ENCODE results near the gene GADD45A.

GADD45A gene

DNA sequence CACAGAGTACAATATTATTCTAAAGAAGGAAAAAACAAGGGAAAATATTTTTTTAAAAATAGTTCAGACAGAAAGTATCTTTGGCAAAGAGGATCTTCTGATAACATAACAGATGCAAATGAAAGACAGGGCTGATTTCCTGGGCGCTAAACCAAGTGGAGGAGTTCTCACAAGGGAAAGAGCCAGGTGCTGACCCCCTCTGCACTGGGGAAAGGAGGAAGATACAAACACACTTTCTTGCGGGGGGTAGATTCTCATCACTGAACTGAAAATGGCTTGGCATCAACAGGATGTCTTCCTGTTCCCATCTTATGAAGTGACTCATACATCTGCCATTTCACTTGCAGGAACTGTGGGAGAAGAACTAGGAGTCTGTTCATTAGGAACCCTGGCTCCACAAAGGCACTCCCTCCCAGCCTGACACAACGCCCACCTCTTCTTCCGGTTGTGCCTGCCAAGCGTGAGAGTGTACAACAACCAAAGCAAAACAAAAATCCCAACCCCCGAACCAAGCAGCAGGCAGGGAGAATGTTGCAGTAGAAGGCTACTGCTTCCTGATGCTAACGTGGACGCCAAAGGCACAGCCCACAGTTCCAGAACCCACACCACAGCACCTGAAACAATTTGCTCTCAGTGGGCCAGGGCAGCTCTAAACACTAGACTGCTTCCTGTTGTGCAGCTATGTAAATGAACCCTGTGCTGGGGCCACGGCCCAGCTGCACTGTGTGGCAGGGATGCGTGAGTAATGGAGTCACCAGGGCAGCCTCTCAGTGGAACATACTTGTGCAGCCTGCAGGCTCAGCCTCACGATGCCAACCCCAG lies 51.0 kb downstream of the GADD45A start:
- Histone ChIP-seq H3K9me3 (ENCODE audit: severe bottlenecking) (no peaks in the 10 kb centered on the region), H3K27me3 (ENCODE audit: insufficient read depth, low read depth, severe bottlenecking) (no peaks in the 10 kb centered on the region), H3K4me3 (ENCODE audit: low read depth, low read length) (no peak overlapping the region), H3K27ac (no peak overlapping the region), H3K36me3 (no peaks in the 10 kb centered on the region)
- TF ChIP-seq, protein P1, sequence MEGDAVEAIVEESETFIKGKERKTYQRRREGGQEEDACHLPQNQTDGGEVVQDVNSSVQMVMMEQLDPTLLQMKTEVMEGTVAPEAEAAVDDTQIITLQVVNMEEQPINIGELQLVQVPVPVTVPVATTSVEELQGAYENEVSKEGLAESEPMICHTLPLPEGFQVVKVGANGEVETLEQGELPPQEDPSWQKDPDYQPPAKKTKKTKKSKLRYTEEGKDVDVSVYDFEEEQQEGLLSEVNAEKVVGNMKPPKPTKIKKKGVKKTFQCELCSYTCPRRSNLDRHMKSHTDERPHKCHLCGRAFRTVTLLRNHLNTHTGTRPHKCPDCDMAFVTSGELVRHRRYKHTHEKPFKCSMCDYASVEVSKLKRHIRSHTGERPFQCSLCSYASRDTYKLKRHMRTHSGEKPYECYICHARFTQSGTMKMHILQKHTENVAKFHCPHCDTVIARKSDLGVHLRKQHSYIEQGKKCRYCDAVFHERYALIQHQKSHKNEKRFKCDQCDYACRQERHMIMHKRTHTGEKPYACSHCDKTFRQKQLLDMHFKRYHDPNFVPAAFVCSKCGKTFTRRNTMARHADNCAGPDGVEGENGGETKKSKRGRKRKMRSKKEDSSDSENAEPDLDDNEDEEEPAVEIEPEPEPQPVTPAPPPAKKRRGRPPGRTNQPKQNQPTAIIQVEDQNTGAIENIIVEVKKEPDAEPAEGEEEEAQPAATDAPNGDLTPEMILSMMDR (IDR thresholded peaks at IDR 0.05; ENCODE audit: low read depth, low read length): no peak
- DNase-seq: no peak

DNA sequence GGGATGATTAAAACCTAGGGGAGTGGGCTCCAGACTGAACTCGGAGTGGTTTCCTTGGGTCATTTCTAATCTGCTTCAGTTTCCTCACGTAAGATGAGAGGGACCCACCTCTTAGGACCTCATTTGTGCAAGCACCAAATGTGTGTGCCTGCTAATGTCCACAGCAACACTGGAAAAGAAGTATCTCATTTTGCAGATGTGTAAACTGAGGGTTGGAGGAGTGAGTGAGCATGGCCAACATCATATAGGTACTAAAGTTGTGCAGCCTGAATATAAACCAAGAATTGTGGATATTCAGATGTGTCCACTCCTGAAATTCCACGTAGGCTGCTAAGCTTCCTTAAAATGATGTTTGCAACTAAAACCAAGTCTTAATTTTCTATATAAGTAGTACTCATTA lies 51.7 kb downstream of the GADD45A start:
- Histone ChIP-seq H3K9me3 (ENCODE audit: severe bottlenecking) (no peaks in the 10 kb centered on the region), H3K27ac (no peak overlapping the region), H3K27me3 (ENCODE audit: insufficient read depth, low read depth, severe bottlenecking) (no peaks in the 10 kb centered on the region), H3K4me3 (ENCODE audit: low read depth, low read length) (no peak overlapping the region), H3K36me3 (no peaks in the 10 kb centered on the region)
- DNase-seq: no peak
- TF ChIP-seq, protein P1 (IDR thresholded peaks at IDR 0.05; ENCODE audit: low read depth, low read length): no peak

DNA sequence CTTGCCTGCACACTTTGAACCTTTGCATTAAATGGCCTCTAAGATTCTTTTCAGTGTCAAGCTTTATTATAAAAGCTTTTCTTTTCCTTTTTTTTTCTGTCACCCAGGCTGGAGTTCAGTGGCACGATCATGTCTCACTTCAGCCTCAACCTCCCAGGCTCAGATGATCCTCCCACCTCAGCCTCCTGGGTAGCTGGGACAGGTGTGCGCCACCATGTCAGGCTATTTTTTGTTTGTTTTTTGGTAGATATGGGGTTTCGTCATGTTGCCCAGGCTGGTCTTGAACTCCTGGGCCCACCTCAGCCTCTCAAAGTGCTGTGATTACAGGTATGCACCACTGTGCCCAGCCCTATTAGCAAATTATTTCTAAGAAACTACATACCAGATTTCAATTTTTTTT lies 52.9 kb downstream of the GADD45A start:
- TF ChIP-seq, protein P1 (IDR thresholded peaks at IDR 0.05; ENCODE audit: low read depth, low read length): no peak
- Histone ChIP-seq H3K4me3 (ENCODE audit: low read depth, low read length) (no peak overlapping the region), H3K27me3 (ENCODE audit: insufficient read depth, low read depth, severe bottlenecking) (no peaks in the 10 kb centered on the region), H3K27ac (no peak overlapping the region), H3K36me3 (no peaks in the 10 kb centered on the region), H3K9me3 (ENCODE audit: severe bottlenecking) (no peaks in the 10 kb centered on the region)
- DNase-seq: no peak

Measured in WERI-Rb-1 (cell line).